ENCODE results near the gene HSP90AA1. TPM values are rescaled to one million over a fixed set of nuclear protein-coding genes. Genes with fewer than 3 reads are reported as not detected.

Gene HSP90AA1
- total and polyA plus RNA-seq, 2 of the 8 experiments (the other 6 are each of a cell fraction or from before 2014, with no cell fraction given) = 339 to 878 TPM

DNA sequence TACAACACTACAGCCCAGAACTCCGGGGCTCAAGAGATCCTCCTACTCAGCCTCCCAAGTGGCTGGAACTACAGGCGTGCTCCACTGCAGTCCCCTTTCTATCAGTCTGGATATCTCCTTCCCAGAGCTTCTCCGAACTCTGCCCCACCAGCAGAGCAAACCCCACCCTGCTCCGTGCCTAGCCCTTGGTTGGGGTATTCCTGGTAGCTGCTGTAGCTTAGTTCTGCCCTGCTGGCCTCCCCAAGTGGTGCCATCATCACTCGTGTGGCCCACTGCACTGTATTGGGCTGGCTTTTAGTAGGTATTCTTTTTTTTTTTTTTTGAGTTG lies 9.5 kb downstream of the HSP90AA1 start:
- POLR2A ChIA-PET (ENCODE audit: partially characterized antibody) = interaction anchor here (0.9 to 5.4 kb wide), 4 partner anchors 10 to 28 kb away, joined by 3 to 39 read pairs (median 8); partner anchors contain the start of gene HSP90AA1
- H3K36me3 ChIP-seq (ENCODE audit: control insufficient read depth in 2 of 4, insufficient read depth in 4 of 4, low read length in 3 of 4) = peaks cover 8 to 42% (median 31%) of the 10 kb centered on the region in 4 experiments

More for the DNA sequence above, 9.5 kb downstream of the HSP90AA1 start:
- Histone ChIP-seq H3K79me2 (ENCODE audit: control insufficient read depth in 1 of 2, insufficient read depth in 2 of 2, low read length in 2 of 2) (0 out of 4 replicates have a peak, but pooled peaks cover 0 to 1% of the 10 kb centered on the region in 2 experiments), H3K4me2 (ENCODE audit: insufficient read depth in 1 of 2, low read depth in 2 of 2, low read length in 2 of 2) (no peak overlapping the region), H2BK15ac (ENCODE audit: low read length) (no peak overlapping the region), H3K27me3 (replicated peaks in 1 of 4; ENCODE audit: control insufficient read depth in 3 of 4, extremely low read depth in 1 of 4, insufficient read depth in 3 of 4, low read length in 3 of 4) (no peaks in the 10 kb centered on the region), H2BK20ac (ENCODE audit: low read length) (no peak overlapping the region), H3K9ac (replicated peaks in 1 of 4; ENCODE audit: extremely low read depth in 1 of 4, low read depth in 3 of 4, low read length in 3 of 4) (no peak overlapping the region), H3K79me1 (ENCODE audit: low read depth, low read length) (no peaks in the 10 kb centered on the region), H2BK12ac (ENCODE audit: low read depth, low read length) (no peak overlapping the region), H3K4me3 (ENCODE audit: extremely low read depth in 1 of 4, insufficient read depth in 2 of 4, low read depth in 3 of 4, low read length in 4 of 4) (no peak overlapping the region), H4K8ac (ENCODE audit: extremely low read depth, insufficient read depth, low read length) (no peak overlapping the region), H2AK5ac (ENCODE audit: low read depth, low read length) (no peak overlapping the region), H3K18ac (ENCODE audit: extremely low read depth, low read length) (no peak overlapping the region), H3K23me2 (ENCODE audit: low read depth, low read length) (no peaks in the 10 kb centered on the region), H2BK120ac (replicated peaks; ENCODE audit: low read depth, low read length) (no peak overlapping the region), H4K20me1 (replicated peaks in 1 of 2; ENCODE audit: control insufficient read depth in 1 of 2, insufficient read depth in 2 of 2, low read length in 2 of 2) (peaks cover 2 to 3% of the 10 kb centered on the region in 2 experiments), H3K4ac (replicated peaks; ENCODE audit: insufficient read length, low read depth, low read length) (no peak overlapping the region), H3K56ac (replicated peaks; ENCODE audit: insufficient read length, low read depth, low read length) (no peak overlapping the region), H3K14ac (ENCODE audit: insufficient read length) (no peak overlapping the region), H3K23ac (ENCODE audit: insufficient read length) (no peak overlapping the region), H4K5ac (ENCODE audit: insufficient read length, low read depth, low read length) (no peak overlapping the region), H3K4me1 (replicated peaks in 1 of 4; ENCODE audit: control insufficient read depth in 3 of 4, insufficient read depth in 4 of 4, low read length in 3 of 4) (no peaks in the 10 kb centered on the region), H3K27ac (ENCODE audit: low read depth, low read length) (no peak overlapping the region), H4K91ac (replicated peaks; ENCODE audit: insufficient read length, low read length) (no peak overlapping the region), H2AFZ (ENCODE audit: low read length) (no peak overlapping the region), H2BK5ac (ENCODE audit: low read depth, low read length) (no peak overlapping the region), H3K9me3 (ENCODE audit: insufficient read depth in 2 of 2, low read depth in 1 of 2, low read length in 1 of 2) (no peaks in the 10 kb centered on the region)
- FAIRE-seq = no peak
- TF ChIP-seq SRF (IDR thresholded peaks at IDR 0.05; ENCODE audit: low read depth, low read length) (no peak), RNF2 (IDR thresholded peaks at IDR 0.05; ENCODE audit: borderline replicate concordance, low read depth, low read length, missing control alignments, poor library complexity, severe bottlenecking) (no peak), TAF1 (IDR thresholded peaks at IDR 0.05; ENCODE audit: low read depth, low read length) (no peak), SP2 (IDR thresholded peaks at IDR 0.05; ENCODE audit: low read length) (no peak), RFX5 (IDR thresholded peaks at IDR 0.05; ENCODE audit: borderline replicate concordance, low read depth, low read length) (no peak), MAX (IDR thresholded peaks at IDR 0.05) (no peak), BCL11A (IDR thresholded peaks at IDR 0.05; ENCODE audit: low read depth in 2 of 2, low read length in 2 of 2) (no peak), EGR1 (IDR thresholded peaks at IDR 0.05; ENCODE audit: borderline replicate concordance, low read depth, low read length) (no peak), EZH2 (IDR thresholded peaks at IDR 0.05; ENCODE audit: low read depth, low read length, severe bottlenecking) (no peak)
- WGBS, 2 experiments (ENCODE audit: extremely low coverage in 1 of 2, insufficient coverage in 1 of 2, insufficient read length in 1 of 2, insufficient replicate concordance in 2 of 2, low coverage in 1 of 2, low lambda C conversion rate in 2 of 2, missing lambda C conversion rate in 1 of 2) = 89% methylated on average over 5 of the region's 5 CpGs; no CpG with 5 or more reads in 1 of the 2 experiments
- DNase-seq (ENCODE audit: low read depth in 1 of 2, low spot score in 2 of 2) = no peak
- CTCF ChIA-PET (ENCODE audit: partially characterized antibody) = interaction anchor here (0.7 to 3.0 kb wide), 5 partner anchors 12 to 31 kb away, joined by 3 to 14 read pairs (median 11); no protein-coding TSS in a partner anchor

Data from H1 (cell line).